Testis (tissue), 2 donors: Measurements from ENCODE around the gene CST6.

Experiments used
- CTCF ChIP-seq, 3 experiments: fragments of 450-650 bp in 2 of 3; fragments of 200-600 bp in 1 of 3; sonication (generic) in 1 of 3; IDR thresholded peaks; one replicate each; pipeline ENCODE4 v1.5.1; 2016 to 2019; ENCODE audit warnings: antibody characterized with exemption in 3 of 3, mild to moderate bottlenecking in 2 of 3, moderate library complexity in 1 of 3
- POLR2A ChIP-seq: fragments of 450-650 bp; IDR thresholded peaks from one replicate; pipeline ENCODE4 v1.6.1; 2017; ENCODE audit warnings: antibody characterized with exemption, mild to moderate bottlenecking, moderate library complexity

GRCh38 chr11:65964906-65965305 is 46.9 kb upstream of the CST6 start:
- TF ChIP-seq CTCF (IDR thresholded peaks at IDR 0.05) (no peak), POLR2A (no peak)
